Measurements from ENCODE around the gene FHDC1. TPM values are rescaled to one million over a fixed set of nuclear protein-coding genes. Genes with fewer than 3 reads are reported as not detected.

FHDC1 gene
- polyA plus RNA-seq, 3 donors = 0.21 TPM; not detected in 2

GRCh38 chr4:152940461-152940860 lies 4.3 kb downstream of the FHDC1 start:
- H4K20me1 ChIP-seq (ENCODE audit: insufficient read depth, low read length) = no peaks in the 10 kb centered on the region
- H3K9me3 Mint-ChIP-seq = peaks cover 0 to 20% (median 14%) of the 10 kb centered on the region in 7 donors
- TF ChIP-seq CTCF (IDR thresholded peaks at IDR 0.05) = no peak
- H3K4me1 Mint-ChIP-seq = peaks cover 17% of the 10 kb centered on the region
- no peaks in the 10 kb centered on the region for H3K36me3 ChIP-seq (replicated peaks in 1 of 2; ENCODE audit: control insufficient read depth in 1 of 2, insufficient read depth in 2 of 2, low read length in 2 of 2)
- 80% methylated on average over 1 of the region's 2 CpGs for WGBS (ENCODE audit: insufficient coverage)
- peaks cover 0 to 24% of the 10 kb centered on the region in 2 donors for H3K9me3 ChIP-seq (replicated peaks in 1 of 2; ENCODE audit: control insufficient read depth in 1 of 2, insufficient read depth in 1 of 2, low read length in 2 of 2)
- H3K4me1 ChIP-seq (ENCODE audit: control insufficient read depth in 1 of 2, insufficient read depth in 2 of 2, low read length in 2 of 2) = peaks cover 22 to 31% of the 10 kb centered on the region in 2 donors
- no peak overlapping the region for H3K4me2 ChIP-seq (replicated peaks; ENCODE audit: extremely low read depth, low read length, poor library complexity, severe bottlenecking)
- H3K27ac Mint-ChIP-seq = no peak overlapping the region
- H3K9ac ChIP-seq (ENCODE audit: insufficient read depth, low read length, poor library complexity, severe bottlenecking) = no peak overlapping the region
- intact Hi-C loops (cut with micrococcal nuclease) = no loop called here
- no peak overlapping the region for H3K27ac ChIP-seq (ENCODE audit: low read depth in 1 of 2, low read length in 2 of 2)
- H2AFZ ChIP-seq (ENCODE audit: insufficient read depth, low read depth, low read length, poor library complexity, severe bottlenecking) = no peak overlapping the region
- peak overlapping the region in 1 of 2 donors; percentile 18 for H3K4me3 Mint-ChIP-seq
- H3K27me3 Mint-ChIP-seq (ENCODE audit: low read depth in 3 of 3) = peaks cover 43 to 62% (median 48%) of the 10 kb centered on the region in 3 donors
- H3K4me3 ChIP-seq (replicated peaks in 1 of 3; ENCODE audit: low read depth in 2 of 3, low read length in 3 of 3) = no peak overlapping the region
- DNase-seq = no peak
- no peaks in the 10 kb centered on the region for H3K79me2 ChIP-seq (ENCODE audit: insufficient read depth, low read length)
- H3K36me3 Mint-ChIP-seq = peaks cover 6 to 7% of the 10 kb centered on the region in 2 donors
- peaks cover 47 to 63% of the 10 kb centered on the region in 2 donors for H3K27me3 ChIP-seq (ENCODE audit: control insufficient read depth in 2 of 2, insufficient read depth in 2 of 2, low read length in 2 of 2)

GRCh38 chr4:152941411-152941810 lies 5.3 kb downstream of the FHDC1 start:
- intact Hi-C loops (cut with micrococcal nuclease) = no loop called here
- no CpG with 5 or more reads among the region's 1 CpG for WGBS (ENCODE audit: insufficient coverage)
- H3K79me2 ChIP-seq (ENCODE audit: insufficient read depth, low read length) = no peaks in the 10 kb centered on the region
- H4K20me1 ChIP-seq (ENCODE audit: insufficient read depth, low read length) = no peaks in the 10 kb centered on the region
- Mint-ChIP-seq H3K4me3 (no peak overlapping the region), H3K36me3 (peaks cover 6 to 7% of the 10 kb centered on the region in 2 donors), H3K27me3 (ENCODE audit: low read depth in 3 of 3) (peaks cover 38 to 54% (median 42%) of the 10 kb centered on the region in 3 donors), H3K4me1 (peaks cover 12% of the 10 kb centered on the region), H3K9me3 (peaks cover 0 to 19% (median 12%) of the 10 kb centered on the region in 7 donors), H3K27ac (no peak overlapping the region)
- no peak overlapping the region for H3K27ac ChIP-seq (ENCODE audit: low read depth in 1 of 2, low read length in 2 of 2)
- no peak for DNase-seq
- peaks cover 16 to 21% of the 10 kb centered on the region in 2 donors for H3K4me1 ChIP-seq (ENCODE audit: control insufficient read depth in 1 of 2, insufficient read depth in 2 of 2, low read length in 2 of 2)
- peaks cover 41 to 56% of the 10 kb centered on the region in 2 donors for H3K27me3 ChIP-seq (ENCODE audit: control insufficient read depth in 2 of 2, insufficient read depth in 2 of 2, low read length in 2 of 2)
- TF ChIP-seq CTCF (IDR thresholded peaks at IDR 0.05) = no peak
- no peak overlapping the region for H3K4me3 ChIP-seq (replicated peaks in 1 of 3; ENCODE audit: low read depth in 2 of 3, low read length in 3 of 3)
- no peaks in the 10 kb centered on the region for H3K36me3 ChIP-seq (replicated peaks in 1 of 2; ENCODE audit: control insufficient read depth in 1 of 2, insufficient read depth in 2 of 2, low read length in 2 of 2)
- H3K4me2 ChIP-seq (replicated peaks; ENCODE audit: extremely low read depth, low read length, poor library complexity, severe bottlenecking) = no peak overlapping the region
- no peak overlapping the region for H2AFZ ChIP-seq (ENCODE audit: insufficient read depth, low read depth, low read length, poor library complexity, severe bottlenecking)
- peaks cover 0 to 23% of the 10 kb centered on the region in 2 donors for H3K9me3 ChIP-seq (replicated peaks in 1 of 2; ENCODE audit: control insufficient read depth in 1 of 2, insufficient read depth in 1 of 2, low read length in 2 of 2)
- no peak overlapping the region for H3K9ac ChIP-seq (ENCODE audit: insufficient read depth, low read length, poor library complexity, severe bottlenecking)
